ENCODE results near the gene TTC38. TPM values are rescaled to one million over a fixed set of nuclear protein-coding genes. Genes with fewer than 3 reads are reported as not detected.
"Not testable (repeated sequence)": the region's sequence is repeated elsewhere in the genome, so short reads cannot be mapped to it uniquely, and the experiment has no call there.

The TTC38 gene
- total RNA-seq, 1 experiment from 2014 or later = 36.3 TPM

GRCh38 chr22:46299101-46299500 is 31.3 kb downstream of the TTC38 start:
- no peak for DNase-seq
- peaks cover 49% of the 10 kb centered on the region for H3K36me3 ChIP-seq
- no peak overlapping the region for H3K4me3 ChIP-seq
- no peaks in the 10 kb centered on the region for H3K9me3 ChIP-seq
- H3K27me3 ChIP-seq = no peaks in the 10 kb centered on the region

- Histone ChIP-seq H3K9me3 (no peaks in the 10 kb centered on the region), H3K27me3 (no peaks in the 10 kb centered on the region), H3K36me3 (peaks cover 62% of the 10 kb centered on the region), H3K4me3 (no peak overlapping the region)
- no peak for DNase-seq
Measured at GRCh38 chr22:46300491-46300890, 32.7 kb downstream of the TTC38 start.

GRCh38 chr22:46303347-46303965 is 35.6 kb downstream of the TTC38 start:
- Histone ChIP-seq H3K27me3 (no peaks in the 10 kb centered on the region), H3K4me3 (no peak overlapping the region), H3K36me3 (peaks cover 63% of the 10 kb centered on the region), H3K9me3 (no peaks in the 10 kb centered on the region)
- DNase-seq = no peak

- Histone ChIP-seq H3K9me3 (no peaks in the 10 kb centered on the region), H3K36me3 (peaks cover 62% of the 10 kb centered on the region), H3K27me3 (no peaks in the 10 kb centered on the region), H3K4me3 (no peak overlapping the region)
- DNase-seq = no peak
Measured at GRCh38 chr22:46308283-46308988, 40.6 kb downstream of the TTC38 start.

GRCh38 chr22:46309526-46310085 is 41.8 kb downstream of the TTC38 start:
- Histone ChIP-seq H3K9me3 (no peaks in the 10 kb centered on the region), H3K4me3 (no peak overlapping the region), H3K36me3 (peaks cover 68% of the 10 kb centered on the region), H3K27me3 (no peaks in the 10 kb centered on the region)
- no peak for DNase-seq

- no peaks in the 10 kb centered on the region for H3K27me3 ChIP-seq
- H3K36me3 ChIP-seq = peaks cover 77% of the 10 kb centered on the region
- no peak overlapping the region for H3K4me3 ChIP-seq
- H3K9me3 ChIP-seq = no peaks in the 10 kb centered on the region
- no peak for DNase-seq
Measured at GRCh38 chr22:46312056-46312455, 44.2 kb downstream of the TTC38 start.

GRCh38 chr22:46312848-46313247 is 45.0 kb downstream of the TTC38 start:
- not testable (repeated sequence) for H3K9me3 ChIP-seq, DNase-seq, H3K27me3 ChIP-seq, H3K4me3 ChIP-seq
- H3K36me3 ChIP-seq = peaks cover 84% of the 10 kb centered on the region

GRCh38 chr22:46315976-46316375 is 48.2 kb downstream of the TTC38 start:
- H3K27me3 ChIP-seq = no peaks in the 10 kb centered on the region
- H3K4me3 ChIP-seq = no peak overlapping the region
- H3K9me3 ChIP-seq = no peaks in the 10 kb centered on the region
- peaks cover 80% of the 10 kb centered on the region for H3K36me3 ChIP-seq
- DNase-seq = no peak

- H3K4me3 ChIP-seq = no peak overlapping the region
Measured at GRCh38 chr22:46317646-46318045, 49.8 kb downstream of the TTC38 start.

GRCh38 chr22:46318576-46318975 is 50.8 kb downstream of the TTC38 start:
- H3K4me3 ChIP-seq = no peak overlapping the region
- peaks cover 64% of the 10 kb centered on the region for H3K36me3 ChIP-seq
- H3K27me3 ChIP-seq = no peaks in the 10 kb centered on the region
- no peak for DNase-seq
- no peaks in the 10 kb centered on the region for H3K9me3 ChIP-seq

More at GRCh38 chr22:46317646-46318045, 49.8 kb downstream of the TTC38 start:
- Histone ChIP-seq H3K27me3 (no peaks in the 10 kb centered on the region), H3K9me3 (no peaks in the 10 kb centered on the region), H3K36me3 (peaks cover 71% of the 10 kb centered on the region)
- no peak for DNase-seq

GRCh38 chr22:46319319-46319718 is 51.5 kb downstream of the TTC38 start:
- Histone ChIP-seq H3K9me3 (no peaks in the 10 kb centered on the region), H3K4me3 (no peak overlapping the region), H3K27me3 (no peaks in the 10 kb centered on the region), H3K36me3 (peaks cover 62% of the 10 kb centered on the region)
- DNase-seq = no peak

- Histone ChIP-seq H3K9me3 (no peaks in the 10 kb centered on the region), H3K27me3 (no peaks in the 10 kb centered on the region), H3K36me3 (peaks cover 65% of the 10 kb centered on the region), H3K4me3 (no peak overlapping the region)
- DNase-seq = no peak
Measured at GRCh38 chr22:46320166-46320710, 52.4 kb downstream of the TTC38 start.

GRCh38 chr22:46320716-46321386 is 53.0 kb downstream of the TTC38 start:
- no peak for DNase-seq
- H3K9me3 ChIP-seq = no peaks in the 10 kb centered on the region
- peaks cover 63% of the 10 kb centered on the region for H3K36me3 ChIP-seq
- no peaks in the 10 kb centered on the region for H3K27me3 ChIP-seq
- no peak overlapping the region for H3K4me3 ChIP-seq

- Histone ChIP-seq H3K36me3 (peaks cover 63% of the 10 kb centered on the region), H3K9me3 (no peaks in the 10 kb centered on the region), H3K4me3 (no peak overlapping the region), H3K27me3 (no peaks in the 10 kb centered on the region)
- no peak for DNase-seq
Measured at GRCh38 chr22:46322711-46323110, 54.9 kb downstream of the TTC38 start.

GRCh38 chr22:46323162-46323561 is 55.4 kb downstream of the TTC38 start:
- H3K27me3 ChIP-seq = no peaks in the 10 kb centered on the region
- no peak for DNase-seq
- peaks cover 63% of the 10 kb centered on the region for H3K36me3 ChIP-seq

GRCh38 chr22:46326066-46326680 is 58.4 kb downstream of the TTC38 start:
- Histone ChIP-seq H3K36me3 (peaks cover 74% of the 10 kb centered on the region), H3K27me3 (no peaks in the 10 kb centered on the region), H3K9me3 (no peaks in the 10 kb centered on the region), H3K4me3 (no peak overlapping the region)
- no peak for DNase-seq

More at GRCh38 chr22:46323162-46323561, 55.4 kb downstream of the TTC38 start:
- H3K4me3 ChIP-seq = no peak overlapping the region
- H3K9me3 ChIP-seq = no peaks in the 10 kb centered on the region

Data from MG63 (cell line).